Raji (cell line): ENCODE results near the gene SLC6A19.

Experiments
- POLR2A ChIP-seq: IDR thresholded peaks from 2 replicates; pipeline ENCODE4 v1.6.1; 2011; ENCODE audit warnings: low read depth, low read length, control low read depth; ENCODE audit not compliant: insufficient read depth

Gene SLC6A19

GRCh38 chr5:1182633-1183423, 18.6 kb upstream of the SLC6A19 start:
- no peak for TF ChIP-seq POLR2A

- no peak for TF ChIP-seq POLR2A
Observed at GRCh38 chr5:1183424-1184162, 17.8 kb upstream of the SLC6A19 start.

GRCh38 chr5:1184163-1184470, 17.3 kb upstream of the SLC6A19 start:
- TF ChIP-seq POLR2A: no peak

GRCh38 chr5:1184481-1184880, 16.9 kb upstream of the SLC6A19 start:
- no peak for TF ChIP-seq POLR2A

- no peak for TF ChIP-seq POLR2A
Observed at GRCh38 chr5:1185038-1185627, 16.3 kb upstream of the SLC6A19 start.

- TF ChIP-seq POLR2A: no peak
Observed at GRCh38 chr5:1185629-1186350, 15.6 kb upstream of the SLC6A19 start.

GRCh38 chr5:1186351-1187233, 14.8 kb upstream of the SLC6A19 start:
- TF ChIP-seq POLR2A: no peak

- TF ChIP-seq POLR2A: no peak
Observed at GRCh38 chr5:1187234-1187949, 14.0 kb upstream of the SLC6A19 start.

GRCh38 chr5:1187950-1188334, 13.5 kb upstream of the SLC6A19 start:
- TF ChIP-seq POLR2A: no peak

GRCh38 chr5:1188464-1188863, 12.9 kb upstream of the SLC6A19 start:
- TF ChIP-seq POLR2A: no peak

GRCh38 chr5:1189269-1189668, 12.1 kb upstream of the SLC6A19 start:
- no peak for TF ChIP-seq POLR2A

GRCh38 chr5:1190278-1190677, 11.1 kb upstream of the SLC6A19 start:
- no peak for TF ChIP-seq POLR2A

- no peak for TF ChIP-seq POLR2A
Observed at GRCh38 chr5:1190837-1191239, 10.6 kb upstream of the SLC6A19 start.

GRCh38 chr5:1192971-1193590, 8.3 kb upstream of the SLC6A19 start:
- TF ChIP-seq POLR2A: no peak

GRCh38 chr5:1193591-1193985, 7.8 kb upstream of the SLC6A19 start:
- TF ChIP-seq POLR2A: no peak
